IPS-18a (cell line): ENCODE data around the gene ATRN.
"Not testable (repeated sequence)": the region's sequence is repeated elsewhere in the genome, so short reads cannot be mapped to it uniquely, and the experiment has no call there.

Experiments
- H3K27ac ChIP-seq: one replicate; pipeline ENCODE4 v1.5.1; 2013; ENCODE audit warnings: low read length
- H3K27me3 ChIP-seq: one replicate; pipeline ENCODE4 v1.6.1; 2013; ENCODE audit warnings: mild to moderate bottlenecking, low read length; ENCODE audit not compliant: control insufficient read depth, insufficient read depth
- H3K36me3 ChIP-seq: one replicate; pipeline ENCODE4 v1.6.1; 2013; ENCODE audit warnings: low read depth, low read length; ENCODE audit not compliant: control insufficient read depth
- H3K4me1 ChIP-seq: one replicate; pipeline ENCODE4 v1.6.1; 2013; ENCODE audit warnings: low read depth, low read length; ENCODE audit not compliant: control insufficient read depth
- H3K4me3 ChIP-seq: one replicate; pipeline ENCODE4 v1.5.1; 2013; ENCODE audit warnings: low read length
- H3K9ac ChIP-seq: one replicate; pipeline ENCODE4 v1.6.1; 2013; ENCODE audit warnings: mild to moderate bottlenecking, low read length, moderate library complexity
- H3K9me3 ChIP-seq: one replicate; pipeline ENCODE4 v1.6.1; 2013; ENCODE audit warnings: low read depth, low read length; ENCODE audit not compliant: control insufficient read depth

The ATRN gene

DNA sequence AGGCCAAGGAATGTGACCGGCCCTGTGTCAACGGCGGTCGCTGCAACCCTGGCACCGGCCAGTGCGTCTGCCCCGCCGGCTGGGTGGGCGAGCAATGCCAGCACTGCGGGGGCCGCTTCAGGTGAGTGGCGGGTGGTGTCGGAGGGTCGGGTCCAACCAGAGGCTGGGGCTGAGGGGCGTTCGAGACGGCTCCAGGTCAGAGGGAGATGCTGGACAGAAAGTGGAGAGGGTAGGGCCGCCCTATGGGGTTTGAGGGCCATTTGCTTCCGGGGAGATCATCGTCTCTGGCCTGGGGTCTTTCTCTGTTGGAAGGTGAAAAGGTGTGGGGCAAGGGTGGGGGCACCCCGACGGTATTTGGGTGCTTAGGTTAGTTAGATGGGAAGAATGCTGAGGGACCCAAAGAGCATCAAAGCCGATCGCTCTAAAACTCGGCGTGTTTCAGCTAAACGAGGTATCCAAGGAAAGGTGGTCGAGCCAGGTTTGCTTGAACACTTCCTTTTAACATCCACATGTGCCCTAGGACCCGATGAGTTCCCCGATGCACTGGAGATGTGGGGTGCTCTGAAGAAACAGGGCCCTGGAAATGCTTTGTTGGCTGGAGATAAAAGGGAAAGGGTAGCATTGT lies 691 bp downstream of the ATRN start:
- H3K4me1 ChIP-seq = no peaks in the 10 kb centered on the region
- H3K4me3 ChIP-seq = peak overlapping the region; percentile 69
- peaks cover 43% of the 10 kb centered on the region for H3K27me3 ChIP-seq
- no peaks in the 10 kb centered on the region for H3K36me3 ChIP-seq
- H3K9me3 ChIP-seq = no peaks in the 10 kb centered on the region
- H3K9ac ChIP-seq = peak overlapping the region; percentile 58
- H3K27ac ChIP-seq = no peak overlapping the region

DNA sequence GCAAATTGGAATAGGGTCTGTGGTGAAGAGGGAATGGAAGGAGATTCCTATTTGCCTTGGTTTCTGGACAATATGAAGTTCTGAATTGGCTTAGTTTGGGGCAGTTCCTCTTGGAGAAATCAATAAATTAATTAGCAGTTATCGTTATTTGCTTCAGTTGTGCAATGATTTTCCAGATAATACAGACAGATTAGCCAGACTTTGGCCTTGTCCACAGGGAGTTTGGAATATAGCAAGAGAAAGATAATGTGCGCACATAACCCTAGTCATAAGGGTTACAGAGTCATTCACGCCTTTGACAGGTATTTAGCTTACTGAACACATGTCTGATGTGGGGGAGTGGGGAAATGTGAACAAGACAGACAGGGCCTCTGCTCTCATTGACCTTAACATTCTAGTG lies 1.3 kb downstream of the ATRN start:
- peak overlapping the region; percentile 69 for H3K4me3 ChIP-seq
- H3K9ac ChIP-seq = peak overlapping the region; percentile 58
- no peaks in the 10 kb centered on the region for H3K4me1 ChIP-seq
- H3K9me3 ChIP-seq = no peaks in the 10 kb centered on the region
- H3K36me3 ChIP-seq = no peaks in the 10 kb centered on the region
- H3K27me3 ChIP-seq = peaks cover 37% of the 10 kb centered on the region
- H3K27ac ChIP-seq = no peak overlapping the region

DNA sequence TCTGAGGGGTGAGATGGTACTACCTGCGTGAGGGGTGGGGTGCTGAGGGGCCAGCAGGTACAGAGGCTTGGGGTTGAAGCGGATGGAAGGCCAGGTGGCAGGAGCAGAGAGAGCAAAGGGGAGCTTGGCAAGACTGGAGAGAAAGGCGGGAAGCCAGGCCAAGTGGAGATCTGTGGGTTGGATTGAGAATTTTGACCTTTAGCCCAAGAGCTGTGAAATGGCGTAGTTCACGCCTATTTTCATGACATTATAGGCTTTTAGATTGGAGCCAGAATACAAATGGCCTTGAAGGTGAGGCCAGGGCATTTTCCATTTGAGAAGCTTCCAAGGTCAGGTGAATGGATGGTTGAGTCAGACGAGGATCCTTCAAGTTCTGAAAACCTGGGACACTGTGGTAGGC lies 2.5 kb downstream of the ATRN start:
- H3K9me3 ChIP-seq = no peaks in the 10 kb centered on the region
- H3K27me3 ChIP-seq = peaks cover 36% of the 10 kb centered on the region
- H3K9ac ChIP-seq = no peak overlapping the region
- H3K36me3 ChIP-seq = no peaks in the 10 kb centered on the region
- H3K4me1 ChIP-seq = no peaks in the 10 kb centered on the region
- H3K27ac ChIP-seq = no peak overlapping the region
- H3K4me3 ChIP-seq = no peak overlapping the region

DNA sequence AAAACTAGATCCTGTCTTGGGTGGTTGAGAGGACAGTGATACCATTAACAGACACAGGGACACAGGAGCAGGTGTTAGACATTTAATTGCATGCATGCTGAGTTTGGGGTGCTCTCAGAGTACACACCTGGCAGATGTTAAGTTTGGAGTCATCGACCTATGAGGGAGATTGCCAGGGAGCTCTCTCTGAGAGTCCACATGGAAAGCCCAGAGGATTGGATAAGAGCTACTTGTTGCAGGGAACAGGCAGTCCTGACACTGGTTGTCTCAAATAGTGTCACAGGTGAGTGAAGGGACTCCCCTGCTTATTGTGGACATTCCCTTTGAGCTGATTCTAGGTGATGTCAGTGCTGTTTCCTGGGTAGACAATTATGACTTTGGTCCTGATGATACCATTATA lies 3.1 kb downstream of the ATRN start:
- no peak overlapping the region for H3K4me3 ChIP-seq
- H3K4me1 ChIP-seq = no peaks in the 10 kb centered on the region
- H3K9me3 ChIP-seq = no peaks in the 10 kb centered on the region
- H3K36me3 ChIP-seq = no peaks in the 10 kb centered on the region
- H3K27me3 ChIP-seq = peaks cover 31% of the 10 kb centered on the region
- no peak overlapping the region for H3K9ac ChIP-seq
- no peak overlapping the region for H3K27ac ChIP-seq

DNA sequence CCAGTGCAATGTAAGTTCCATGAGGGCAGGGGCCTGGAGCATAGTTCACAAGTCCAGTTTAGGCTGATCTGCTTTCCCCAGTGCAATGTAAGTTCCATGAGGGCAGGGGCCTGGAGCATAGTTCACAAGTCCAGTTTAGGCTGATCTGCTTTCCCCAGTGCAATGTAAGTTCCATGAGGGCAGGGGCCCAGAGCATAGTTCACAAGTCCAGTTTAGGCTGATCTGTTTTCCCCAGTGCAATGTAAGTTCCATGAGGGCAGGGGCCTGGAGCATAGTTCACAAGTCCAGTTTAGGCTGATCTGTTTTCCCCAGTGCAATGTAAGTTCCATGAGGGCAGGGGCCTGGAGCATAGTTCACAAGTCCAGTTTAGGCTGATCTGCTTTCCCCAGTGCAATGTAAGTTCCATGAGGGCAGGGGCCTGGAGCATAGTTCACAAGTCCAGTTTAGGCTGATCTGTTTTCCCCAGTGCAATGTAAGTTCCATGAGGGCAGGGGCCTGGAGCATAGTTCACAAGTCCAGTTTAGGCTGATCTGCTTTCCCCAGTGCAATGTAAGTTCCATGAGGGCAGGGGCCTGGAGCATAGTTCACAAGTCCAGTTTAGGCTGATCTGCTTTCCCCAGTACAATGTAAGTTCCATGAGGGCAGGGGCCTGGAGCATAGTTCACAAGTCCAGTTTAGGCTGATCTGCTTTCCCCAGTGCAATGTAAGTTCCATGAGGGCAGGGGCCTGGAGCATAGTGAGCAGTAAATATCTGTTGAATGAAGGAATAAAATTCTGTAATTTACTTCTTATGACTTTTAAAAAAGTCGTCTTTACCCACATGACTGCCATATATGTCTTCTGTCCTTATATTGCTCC lies 6.4 kb downstream of the ATRN start:
- not testable (repeated sequence) for H3K36me3 ChIP-seq, H3K27ac ChIP-seq, H3K9me3 ChIP-seq, H3K4me3 ChIP-seq, H3K4me1 ChIP-seq, H3K27me3 ChIP-seq, H3K9ac ChIP-seq

DNA sequence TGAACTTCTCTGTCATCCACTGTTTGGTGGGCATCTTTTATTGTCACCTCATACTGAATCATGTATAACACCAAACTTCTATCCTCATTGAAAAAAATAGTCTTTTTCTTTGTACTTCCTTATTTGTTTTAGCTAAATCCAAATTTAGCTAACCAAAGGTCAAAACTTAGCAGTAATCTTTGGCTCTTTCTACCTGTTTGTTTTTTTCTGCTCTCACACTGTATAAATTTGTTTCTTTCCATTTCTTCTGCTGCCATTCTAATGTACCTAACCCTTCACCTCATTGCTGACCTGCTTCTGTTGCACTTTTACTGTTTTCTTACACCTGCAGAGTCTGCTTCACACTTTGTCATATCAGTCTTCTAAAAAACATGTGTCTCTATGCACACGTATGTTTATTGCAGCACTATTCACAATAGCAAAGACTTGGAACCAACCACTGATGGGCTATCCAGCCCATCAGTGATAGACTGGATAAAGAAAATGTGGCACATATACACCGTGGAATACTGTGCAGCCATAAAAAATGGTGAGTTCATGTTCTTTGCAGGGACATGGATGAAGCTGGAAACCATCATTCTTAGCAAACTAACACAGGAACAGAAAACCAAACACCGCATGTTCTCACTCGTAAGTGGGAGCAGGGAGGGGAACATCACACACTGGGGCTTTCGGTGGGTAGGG lies 7.2 kb downstream of the ATRN start:
- Histone ChIP-seq H3K4me1 (no peaks in the 10 kb centered on the region), H3K9ac (no peak overlapping the region), H3K27ac (no peak overlapping the region), H3K36me3 (no peaks in the 10 kb centered on the region), H3K9me3 (no peaks in the 10 kb centered on the region), H3K27me3 (peaks cover 2% of the 10 kb centered on the region), H3K4me3 (no peak overlapping the region)

DNA sequence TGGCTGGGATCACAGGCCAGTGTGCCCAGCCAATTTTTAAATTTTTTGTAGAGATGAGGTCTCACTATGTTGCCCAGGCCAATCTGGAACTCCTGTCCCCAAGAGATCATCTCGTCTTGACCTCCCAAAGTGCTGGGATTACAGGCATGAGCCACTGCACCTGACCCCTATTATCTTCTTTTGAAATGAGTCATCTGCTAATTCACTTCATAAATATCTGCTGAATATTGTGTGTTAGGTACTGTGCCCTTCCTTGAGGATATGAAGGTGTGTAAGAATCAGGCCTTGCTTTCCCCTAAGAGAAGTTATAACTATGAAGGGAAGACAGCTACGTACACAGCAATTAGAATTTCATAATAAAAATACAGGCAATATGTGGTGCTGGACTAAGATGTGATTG lies 8.2 kb downstream of the ATRN start:
- no peaks in the 10 kb centered on the region for H3K36me3 ChIP-seq
- no peak overlapping the region for H3K9ac ChIP-seq
- no peaks in the 10 kb centered on the region for H3K9me3 ChIP-seq
- H3K27ac ChIP-seq = no peak overlapping the region
- no peak overlapping the region for H3K4me3 ChIP-seq
- H3K4me1 ChIP-seq = no peaks in the 10 kb centered on the region
- H3K27me3 ChIP-seq = no peaks in the 10 kb centered on the region

DNA sequence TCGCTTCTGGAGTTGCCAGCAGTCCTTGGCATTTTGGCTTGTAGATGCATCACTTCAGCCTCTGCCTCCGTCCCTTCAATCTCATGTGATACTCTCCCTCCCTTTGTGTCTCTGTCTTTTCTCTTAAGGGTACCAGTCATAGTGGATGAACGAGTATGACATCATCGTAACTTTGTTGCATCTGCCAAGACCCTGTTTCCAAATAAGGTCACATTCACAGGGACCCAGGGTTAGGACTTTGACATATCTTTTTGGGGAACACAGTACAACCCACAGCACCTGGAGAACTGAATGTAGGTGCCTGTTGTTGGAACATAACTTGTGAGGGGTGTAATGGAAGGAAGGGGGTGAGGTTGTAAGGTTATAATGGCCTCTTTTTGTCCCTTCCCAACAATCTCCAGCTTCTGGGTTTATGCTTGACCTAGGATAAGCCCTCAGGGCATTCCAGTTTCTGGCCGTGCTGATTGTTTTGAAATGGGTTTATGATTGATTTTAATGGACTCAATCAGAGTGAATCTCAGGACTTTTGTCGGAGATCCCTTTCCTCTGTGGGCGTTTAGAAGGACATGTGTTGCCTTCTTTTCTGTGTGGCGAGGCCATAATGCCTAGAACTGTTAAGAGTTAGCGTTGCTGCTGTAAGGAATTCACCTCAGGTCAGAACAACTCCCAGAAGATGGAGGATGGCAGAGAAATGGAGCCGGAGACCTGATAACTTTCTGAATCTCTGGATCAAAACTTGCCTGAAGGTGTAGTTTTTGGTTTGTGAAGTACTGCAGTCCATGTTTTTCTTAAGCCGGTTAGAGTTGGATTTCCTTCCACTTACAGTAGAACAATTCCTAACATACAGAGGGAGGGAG lies 9.2 kb downstream of the ATRN start:
- no peaks in the 10 kb centered on the region for H3K9me3 ChIP-seq
- H3K27me3 ChIP-seq = no peaks in the 10 kb centered on the region
- H3K9ac ChIP-seq = no peak overlapping the region
- H3K36me3 ChIP-seq = no peaks in the 10 kb centered on the region
- H3K4me1 ChIP-seq = no peaks in the 10 kb centered on the region
- no peak overlapping the region for H3K27ac ChIP-seq
- no peak overlapping the region for H3K4me3 ChIP-seq

DNA sequence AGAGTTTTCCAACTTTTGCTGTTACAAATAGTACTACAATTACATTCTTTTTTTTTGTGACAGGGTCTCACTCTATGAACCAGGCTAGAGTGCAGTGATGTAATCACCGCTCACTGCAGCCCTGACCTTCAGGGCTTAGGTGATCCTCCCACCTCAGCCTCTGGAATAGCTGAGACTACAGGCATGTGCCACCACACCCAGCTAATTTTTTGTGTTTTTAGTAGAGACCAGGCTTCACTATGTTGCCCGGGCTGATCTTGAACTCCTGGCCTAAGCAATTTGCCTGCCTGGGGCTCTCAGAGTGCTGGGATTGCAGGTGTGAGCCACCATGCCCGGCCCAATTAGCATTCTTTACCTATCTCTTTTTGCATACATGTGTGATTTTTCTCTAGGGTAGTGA lies 12.5 kb downstream of the ATRN start:
- Histone ChIP-seq H3K36me3 (no peaks in the 10 kb centered on the region), H3K4me1 (no peaks in the 10 kb centered on the region), H3K9ac (no peak overlapping the region), H3K27ac (no peak overlapping the region), H3K9me3 (peaks cover 6% of the 10 kb centered on the region), H3K27me3 (no peaks in the 10 kb centered on the region), H3K4me3 (no peak overlapping the region)

DNA sequence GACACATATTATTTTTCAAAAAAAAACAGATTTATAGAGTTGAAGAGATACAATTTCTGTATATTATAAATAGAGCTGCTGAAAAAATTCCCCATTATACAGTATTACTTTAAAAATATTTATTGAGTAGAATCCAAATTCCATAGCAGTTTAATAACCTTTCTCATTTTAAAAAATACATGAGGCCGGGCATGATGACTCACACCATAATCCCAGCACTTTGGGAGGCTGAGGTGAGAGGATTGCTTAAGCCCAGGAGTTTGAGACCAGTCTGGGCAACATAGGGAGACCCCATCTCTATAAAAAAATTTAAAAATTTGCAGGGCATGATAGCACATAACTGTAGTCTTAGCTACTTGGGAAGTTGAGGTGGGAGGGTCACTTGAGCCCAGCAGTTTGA lies 13.0 kb downstream of the ATRN start:
- no peaks in the 10 kb centered on the region for H3K4me1 ChIP-seq
- H3K9ac ChIP-seq = no peak overlapping the region
- peaks cover 6% of the 10 kb centered on the region for H3K9me3 ChIP-seq
- H3K27me3 ChIP-seq = no peaks in the 10 kb centered on the region
- H3K36me3 ChIP-seq = no peaks in the 10 kb centered on the region
- no peak overlapping the region for H3K4me3 ChIP-seq
- H3K27ac ChIP-seq = no peak overlapping the region

DNA sequence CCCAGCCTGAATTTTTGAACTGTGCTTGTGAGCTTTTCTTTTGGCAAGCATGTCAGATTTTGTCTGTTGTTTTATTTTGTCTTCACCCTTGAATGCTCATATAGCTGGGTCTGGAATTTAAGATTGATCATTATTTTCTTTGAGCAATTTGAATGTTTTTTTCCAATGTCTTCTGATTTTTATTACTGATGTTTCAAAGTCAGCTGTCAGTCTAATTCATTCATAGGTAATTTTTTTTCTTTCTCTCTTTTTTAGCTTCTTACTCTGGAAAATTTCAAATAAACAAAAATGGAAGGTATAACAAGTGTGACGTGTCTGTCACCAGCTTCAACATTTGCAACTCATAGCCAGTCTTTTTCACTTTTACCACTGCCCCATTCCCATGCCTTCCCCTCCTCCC lies 15.1 kb downstream of the ATRN start:
- Histone ChIP-seq H3K27me3 (no peaks in the 10 kb centered on the region), H3K9me3 (peaks cover 6% of the 10 kb centered on the region), H3K27ac (no peak overlapping the region), H3K36me3 (no peaks in the 10 kb centered on the region), H3K9ac (no peak overlapping the region), H3K4me3 (no peak overlapping the region), H3K4me1 (no peaks in the 10 kb centered on the region)
